HCEC 1CT (cell line): ENCODE measurements around the gene IFI6.

ENCODE experiments used
- DNase-seq: peaks from one replicate; pipeline ENCODE4 v3.0.0-alpha.2; 2017

IFI6 gene

DNA sequence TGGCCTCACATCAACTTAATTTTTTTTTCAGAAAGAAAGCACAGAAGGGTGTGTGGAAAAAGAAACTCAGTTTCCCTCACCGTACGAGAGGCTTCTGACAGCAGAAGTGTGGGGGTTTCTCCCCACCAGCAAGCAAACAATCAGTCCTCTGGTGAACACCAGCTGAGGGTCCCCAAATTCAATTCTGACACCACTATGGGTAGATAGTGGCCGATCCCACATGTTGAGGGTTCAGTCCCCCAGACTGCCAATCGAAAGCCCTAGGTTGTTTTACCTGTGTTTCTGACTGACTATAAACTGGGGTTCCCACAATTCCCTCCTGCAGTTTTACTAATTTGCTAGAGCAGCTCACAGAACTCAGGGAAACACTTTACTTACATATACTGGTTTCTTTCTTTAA lies 2.1 kb downstream of the IFI6 start:
- DNase-seq: no peak

- peak; percentile 46 for DNase-seq
Measured at GRCh38 chr1:27668808-27669723, 2.9 kb downstream of the IFI6 start.

GRCh38 chr1:27668121-27668807 lies 3.7 kb downstream of the IFI6 start:
- no peak for DNase-seq

GRCh38 chr1:27666791-27667254 lies 5.2 kb downstream of the IFI6 start:
- DNase-seq: no peak

GRCh38 chr1:27666294-27666693 lies 5.7 kb downstream of the IFI6 start:
- no peak for DNase-seq

GRCh38 chr1:27665016-27665651 lies 6.9 kb downstream of the IFI6 start:
- no peak for DNase-seq

DNA sequence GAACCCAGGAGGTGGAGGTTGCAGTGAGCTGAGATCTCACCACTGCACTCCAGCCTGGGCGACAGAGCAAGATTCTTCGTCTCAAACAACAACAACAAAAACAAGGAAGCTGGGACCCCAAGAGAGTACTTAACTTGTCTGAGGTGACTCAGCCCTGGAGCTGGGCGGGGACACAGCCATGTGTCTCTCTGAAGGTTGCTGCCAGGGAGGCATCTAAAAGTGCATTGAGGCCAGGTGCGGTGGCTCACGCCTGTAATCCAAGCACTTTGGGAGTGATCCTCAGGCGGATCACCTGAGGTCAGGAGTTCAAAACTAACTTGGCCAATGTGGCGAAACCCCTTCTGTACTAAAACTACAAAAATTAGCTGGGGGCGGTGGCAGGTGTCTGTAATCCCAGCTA lies 7.7 kb downstream of the IFI6 start:
- no peak for DNase-seq

DNA sequence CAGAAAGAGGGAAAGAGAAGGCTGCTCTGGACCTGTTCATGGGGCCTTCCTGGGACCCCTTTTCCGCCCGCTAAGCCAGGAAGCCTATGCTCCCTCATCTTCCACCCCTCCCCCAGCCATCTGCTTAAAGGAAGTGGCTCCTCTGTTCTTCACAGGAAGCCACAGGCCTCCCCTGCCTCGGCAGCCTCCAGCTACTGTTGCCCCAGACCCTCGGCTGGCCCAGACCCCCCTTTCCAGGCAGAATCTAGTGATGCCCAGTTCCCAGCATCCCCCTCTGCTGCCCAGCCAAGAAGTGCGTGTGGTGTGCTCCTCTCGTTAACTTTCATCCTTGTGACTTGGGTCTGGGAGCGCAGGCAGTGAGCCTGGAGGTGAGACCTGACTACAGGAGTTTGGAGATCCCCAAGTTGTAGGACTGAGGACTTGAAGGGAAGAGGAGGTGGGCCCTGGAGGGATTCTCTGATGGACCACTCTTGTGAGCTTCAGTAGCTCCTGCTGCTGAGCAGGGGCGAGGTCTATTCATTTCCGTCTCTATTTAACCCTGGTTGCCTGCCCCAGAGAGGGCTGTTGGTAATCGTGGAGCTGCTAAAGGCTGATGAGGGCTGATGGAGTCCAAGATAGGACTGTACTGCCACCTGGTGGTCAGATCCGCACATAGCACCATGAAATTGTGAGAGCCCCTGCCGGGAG lies 9.1 kb downstream of the IFI6 start:
- peak; percentile 64 for DNase-seq

- no peak for DNase-seq
Measured at GRCh38 chr1:27662261-27662660, 9.7 kb downstream of the IFI6 start.

DNA sequence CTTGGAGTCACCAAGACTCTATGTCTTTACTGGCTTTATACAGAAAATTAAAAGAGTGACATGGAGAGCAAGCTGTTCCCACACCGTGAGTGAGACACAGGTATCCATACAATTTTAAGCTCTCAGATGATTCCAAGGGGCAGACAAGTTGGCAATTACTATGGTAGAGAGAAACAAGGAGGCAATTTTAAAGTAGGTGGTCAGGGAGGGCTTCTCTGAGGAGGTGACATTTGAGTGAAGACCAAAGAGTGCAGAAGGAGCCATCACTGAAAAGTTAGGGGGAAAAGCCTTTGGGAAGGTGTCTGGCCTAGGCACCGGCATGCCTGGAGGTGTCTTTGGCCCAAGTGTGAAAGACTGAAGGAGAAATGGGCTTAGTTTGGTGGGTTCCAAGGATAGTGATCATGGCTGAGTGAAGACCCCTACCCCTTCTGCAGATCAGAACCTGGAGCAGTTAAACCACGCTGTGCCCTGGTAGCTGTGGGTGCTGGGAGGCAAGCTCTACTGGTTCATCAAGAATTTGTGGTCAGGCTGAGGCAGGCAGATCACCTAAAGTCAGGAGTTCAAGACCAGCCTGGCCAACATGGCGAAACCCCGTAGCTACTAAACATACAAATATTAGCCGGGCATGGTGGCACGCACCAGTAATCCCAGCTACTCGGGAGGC lies 10.4 kb downstream of the IFI6 start:
- no peak for DNase-seq

- DNase-seq: peak; percentile 2
Measured at GRCh38 chr1:27660300-27660835, 11.6 kb downstream of the IFI6 start.

GRCh38 chr1:27659497-27660299 lies 12.3 kb downstream of the IFI6 start:
- peak; percentile 84 for DNase-seq

- DNase-seq: peak; percentile 79
Measured at GRCh38 chr1:27658951-27659496, 13.0 kb downstream of the IFI6 start.

- peak; percentile 71 for DNase-seq
Measured at GRCh38 chr1:27656157-27656893, 15.7 kb downstream of the IFI6 start.

- no peak for DNase-seq
Measured at GRCh38 chr1:27655151-27655937, 16.6 kb downstream of the IFI6 start.

DNA sequence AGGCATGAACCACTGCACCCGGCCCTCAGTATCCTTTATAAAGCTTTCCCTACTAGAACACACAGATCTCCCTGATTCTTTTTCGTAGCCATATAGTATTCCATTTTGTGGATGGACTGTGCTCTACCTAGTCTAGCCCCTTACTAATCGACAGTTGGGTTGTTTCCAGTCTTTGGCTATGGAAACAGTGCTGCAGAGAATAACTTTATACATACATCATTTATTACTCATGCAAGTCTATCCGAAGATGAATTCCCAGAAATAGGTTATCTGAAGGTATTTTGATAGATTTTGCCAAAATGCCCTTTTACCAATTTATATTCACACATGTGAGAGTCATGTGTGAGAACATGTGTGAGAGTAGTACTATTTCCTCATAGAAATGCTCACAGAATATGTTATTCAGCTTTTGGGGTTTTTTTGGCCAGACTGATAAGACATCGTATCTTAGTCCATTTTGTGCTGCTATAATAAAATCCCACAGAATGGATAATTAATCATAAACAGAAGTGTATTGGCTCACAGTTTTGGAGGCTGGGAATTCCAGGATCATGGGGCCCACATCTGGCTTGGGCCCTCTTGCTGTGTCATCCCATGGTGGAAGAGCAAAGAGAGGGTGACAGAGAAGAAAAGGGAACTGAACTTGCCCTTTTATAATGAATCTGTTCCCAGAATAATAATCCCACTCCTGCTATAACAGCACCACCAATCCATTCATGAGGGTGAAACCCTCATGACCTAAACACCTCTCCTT lies 19.7 kb downstream of the IFI6 start:
- no peak for DNase-seq

GRCh38 chr1:27650539-27651175 lies 21.3 kb downstream of the IFI6 start:
- peak; percentile 53 for DNase-seq

GRCh38 chr1:27650171-27650538 lies 21.8 kb downstream of the IFI6 start:
- no peak for DNase-seq
